GM19328 (cell line): ENCODE measurements around the gene MAP3K7CL.

ENCODE experiments used
- ATAC-seq: cut with Tn5 transposase; IDR thresholded peaks from one replicate; pipeline ENCODE4 v1.9.1; 2021; ENCODE audit warnings: mild to moderate bottlenecking, moderate library complexity; ENCODE audit not compliant: unreplicated experiment

The MAP3K7CL gene

DNA sequence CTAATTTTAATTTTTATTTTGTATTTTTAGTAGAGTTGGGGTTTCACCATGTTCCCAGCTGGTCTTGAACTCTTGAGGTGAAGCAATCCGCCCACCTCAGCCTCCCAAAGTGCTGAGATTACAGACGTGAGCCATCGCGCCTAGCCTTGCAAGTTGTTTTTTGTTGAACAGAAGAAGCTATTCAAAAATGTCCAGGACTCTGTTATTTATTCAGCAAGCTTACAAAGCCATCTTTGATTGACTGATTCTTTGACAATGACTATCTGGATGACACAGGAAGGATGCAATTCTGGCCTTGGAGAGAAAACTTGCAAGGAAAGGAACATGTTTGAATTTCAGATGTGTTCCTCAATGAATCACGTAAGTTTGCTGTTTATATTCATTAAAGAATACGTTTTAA, 63.5 kb downstream of the MAP3K7CL start:
- ATAC-seq, result no peak

DNA sequence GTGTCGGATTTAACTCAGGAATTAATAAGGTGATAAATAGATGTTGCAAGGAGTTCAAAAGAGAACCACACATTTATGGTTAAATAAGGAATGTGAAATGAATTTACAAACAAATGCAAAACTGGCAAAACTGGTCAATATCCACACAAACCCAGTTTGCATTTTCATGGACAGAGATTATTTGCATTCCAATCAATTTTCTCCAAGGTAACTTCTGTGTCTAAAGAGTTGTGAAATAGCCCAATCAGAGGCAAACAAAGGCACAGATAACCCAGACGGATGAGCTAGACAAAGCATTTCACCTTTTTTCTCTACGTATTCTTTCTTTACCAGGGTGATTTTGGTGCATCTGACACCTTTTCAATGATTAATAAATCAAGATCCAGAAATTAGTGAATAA, 63.9 kb downstream of the MAP3K7CL start:
- ATAC-seq, result no peak

- ATAC-seq, result no peak
Observed at GRCh38 chr21:29194847-29195246, 64.4 kb downstream of the MAP3K7CL start.

GRCh38 chr21:29195981-29196669, 65.7 kb downstream of the MAP3K7CL start:
- peak; percentile 89 for ATAC-seq

GRCh38 chr21:29196670-29197191, 66.3 kb downstream of the MAP3K7CL start:
- no peak for ATAC-seq

GRCh38 chr21:29201186-29201585, 70.7 kb downstream of the MAP3K7CL start:
- ATAC-seq, result no peak

GRCh38 chr21:29205009-29205408, 74.6 kb downstream of the MAP3K7CL start:
- ATAC-seq, result no peak

GRCh38 chr21:29205988-29206387, 75.5 kb downstream of the MAP3K7CL start:
- ATAC-seq, result no peak

DNA sequence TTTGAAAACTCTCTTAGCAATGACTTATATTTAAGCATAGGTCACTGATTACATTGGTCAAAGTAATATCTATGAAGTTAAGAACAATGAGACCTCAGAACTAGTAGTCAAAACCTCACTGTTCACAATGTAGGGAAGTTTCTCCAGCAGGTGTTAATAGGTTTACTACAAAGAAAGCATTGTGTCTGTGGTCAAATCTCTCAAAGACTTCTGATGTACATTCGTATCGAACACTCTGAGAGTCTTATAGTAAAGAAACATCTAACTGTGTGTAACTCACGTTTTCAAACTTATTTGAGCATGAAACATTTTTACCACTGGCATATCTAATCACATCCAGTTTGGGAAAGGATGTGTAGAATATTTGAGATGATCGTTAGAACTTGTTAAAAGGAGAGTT, 76.0 kb downstream of the MAP3K7CL start:
- ATAC-seq, result no peak

DNA sequence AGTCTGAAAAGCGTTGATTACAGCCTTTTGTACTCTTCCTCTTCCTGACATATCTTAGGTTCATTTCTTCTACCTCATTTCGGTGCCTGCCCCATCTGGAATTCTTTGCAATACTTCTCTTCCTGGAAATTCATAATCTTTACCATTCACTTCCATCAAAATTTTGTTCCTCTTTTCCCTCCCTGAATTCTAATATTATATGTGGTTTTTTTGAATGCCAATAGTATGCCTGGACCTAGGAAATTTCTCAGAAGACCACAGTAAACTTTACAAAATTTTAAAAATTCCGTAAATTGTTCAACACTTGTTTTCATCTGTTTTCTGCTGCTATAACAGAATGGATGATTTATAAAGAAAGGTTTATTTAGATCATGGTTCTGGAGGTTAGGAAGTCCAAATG, 76.8 kb downstream of the MAP3K7CL start:
- no peak for ATAC-seq

DNA sequence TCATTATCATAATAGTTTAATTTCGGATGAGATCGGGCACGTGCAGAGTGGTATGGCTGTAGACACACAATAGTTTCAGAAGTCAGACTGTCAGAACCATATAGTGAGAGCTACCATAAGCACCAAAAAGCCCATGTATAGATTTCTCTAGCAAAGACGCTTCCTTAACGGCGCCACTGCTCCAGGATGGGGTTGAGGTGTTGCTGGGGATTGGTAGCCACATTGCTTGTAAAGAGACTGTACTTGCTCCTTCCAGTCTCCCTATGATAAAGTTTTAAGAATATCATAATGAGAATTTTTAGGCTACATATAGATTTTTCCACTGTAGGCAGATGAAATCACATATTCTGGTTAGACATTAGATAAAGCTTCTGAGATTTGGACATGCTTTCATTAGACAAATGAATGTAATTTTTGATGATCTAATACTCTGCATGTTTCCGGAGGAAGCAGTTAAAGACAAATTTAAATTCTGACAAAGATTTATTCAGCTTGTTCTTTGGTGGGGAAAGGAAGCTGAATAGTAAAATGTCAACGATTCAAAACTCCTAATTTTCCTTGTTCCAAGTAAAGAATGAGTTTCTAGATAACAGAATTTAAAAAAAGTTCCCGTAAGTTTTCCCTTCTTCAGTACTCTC, 77.7 kb downstream of the MAP3K7CL start:
- no peak for ATAC-seq

- no peak for ATAC-seq
Observed at GRCh38 chr21:29208682-29209059, 78.2 kb downstream of the MAP3K7CL start.

GRCh38 chr21:29209696-29210095, 79.3 kb downstream of the MAP3K7CL start:
- no peak for ATAC-seq

DNA sequence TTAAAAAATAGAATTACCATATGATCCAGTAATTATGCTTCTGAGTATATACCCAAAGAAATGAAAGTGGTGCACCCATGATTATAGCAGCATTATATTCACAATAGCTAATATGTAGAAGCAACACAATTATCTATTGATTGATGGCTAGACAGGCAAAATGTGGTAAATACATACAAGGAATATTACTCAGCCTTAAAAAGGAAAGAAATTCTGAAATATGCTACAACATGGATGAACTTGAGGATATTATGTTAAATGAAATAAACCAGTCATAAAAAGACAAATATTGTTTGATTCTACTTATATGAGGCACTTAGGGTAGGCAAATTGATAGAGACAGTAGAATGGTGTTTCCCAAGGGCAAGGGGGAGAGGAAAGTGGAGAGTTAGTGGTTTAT, 80.8 kb downstream of the MAP3K7CL start:
- ATAC-seq, result no peak

DNA sequence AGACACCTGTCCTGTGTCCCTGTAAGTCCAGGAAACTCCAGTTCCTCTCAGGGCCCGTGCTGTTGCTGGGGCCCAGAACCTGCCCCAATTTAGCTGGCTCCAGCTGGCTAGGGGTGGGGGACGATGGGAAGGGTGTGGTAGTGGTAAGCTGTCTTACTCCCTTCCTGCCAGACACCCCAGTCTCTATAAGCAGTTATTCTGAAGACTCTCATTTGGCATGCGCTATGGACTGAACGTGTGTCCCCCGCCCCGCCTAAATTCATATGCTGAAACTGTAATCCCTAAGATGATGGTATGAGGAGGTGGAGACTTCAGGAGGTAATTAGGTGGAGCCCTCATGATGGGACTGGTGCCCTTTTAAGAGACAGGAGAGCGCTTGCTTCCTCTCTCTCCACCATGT, 82.0 kb downstream of the MAP3K7CL start:
- no peak for ATAC-seq

DNA sequence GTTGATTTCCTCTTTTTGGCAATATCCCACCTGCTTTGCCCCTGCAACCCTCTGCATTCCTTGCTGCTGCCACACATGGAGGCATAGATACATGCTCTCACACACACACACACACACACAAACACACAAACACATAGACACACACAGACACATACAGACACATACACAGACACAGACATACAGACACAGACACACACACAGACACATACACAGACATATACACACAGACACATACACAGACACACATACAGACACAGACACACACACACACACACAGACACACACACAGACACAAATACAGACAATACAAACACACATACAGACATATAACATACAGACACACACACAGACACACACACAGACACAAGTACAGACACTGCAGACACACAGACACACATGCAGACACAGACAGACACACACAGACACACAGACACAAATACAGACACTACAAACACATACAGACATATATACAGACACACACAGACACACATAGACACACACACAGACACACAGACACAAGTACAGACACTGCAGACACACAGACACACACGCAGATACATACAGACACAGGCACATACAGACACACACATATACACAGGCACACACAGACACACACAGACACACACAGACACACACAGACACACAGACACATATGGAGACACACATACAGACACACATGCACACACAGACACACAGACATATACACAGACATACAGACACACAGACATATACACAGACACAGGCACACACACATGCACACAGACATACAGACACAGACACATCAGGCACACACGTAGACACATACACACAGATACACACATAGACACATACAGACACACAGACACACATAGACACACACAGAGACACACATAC, 83.3 kb downstream of the MAP3K7CL start:
- ATAC-seq, result no peak

- no peak for ATAC-seq
Observed at GRCh38 chr21:29215709-29216108, 85.3 kb downstream of the MAP3K7CL start.

DNA sequence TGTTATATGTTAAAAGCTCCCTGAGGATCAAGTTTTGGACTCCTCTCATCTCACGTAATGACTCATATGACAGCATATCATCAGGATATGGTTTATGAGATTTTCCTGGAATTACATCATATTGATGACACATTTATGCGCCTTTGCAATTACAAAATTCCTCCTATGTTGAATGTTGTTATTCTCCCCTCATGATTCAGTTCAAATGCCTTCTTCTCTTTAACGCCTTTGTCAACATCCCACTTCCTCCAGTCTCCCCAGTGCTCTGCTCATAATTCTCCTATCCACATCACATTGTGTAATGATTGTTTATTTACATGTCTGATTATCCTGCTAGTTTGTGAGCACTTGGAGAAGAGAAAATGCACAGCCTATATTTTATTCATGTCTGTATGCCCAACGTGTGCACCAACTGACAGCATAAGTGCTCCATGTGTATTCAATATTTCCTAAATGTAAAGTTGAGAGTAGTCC, 87.4 kb downstream of the MAP3K7CL start:
- ATAC-seq, result no peak

- no peak for ATAC-seq
Observed at GRCh38 chr21:29218749-29219148, 88.3 kb downstream of the MAP3K7CL start.

- ATAC-seq, result no peak
Observed at GRCh38 chr21:29219165-29219770, 88.8 kb downstream of the MAP3K7CL start.

DNA sequence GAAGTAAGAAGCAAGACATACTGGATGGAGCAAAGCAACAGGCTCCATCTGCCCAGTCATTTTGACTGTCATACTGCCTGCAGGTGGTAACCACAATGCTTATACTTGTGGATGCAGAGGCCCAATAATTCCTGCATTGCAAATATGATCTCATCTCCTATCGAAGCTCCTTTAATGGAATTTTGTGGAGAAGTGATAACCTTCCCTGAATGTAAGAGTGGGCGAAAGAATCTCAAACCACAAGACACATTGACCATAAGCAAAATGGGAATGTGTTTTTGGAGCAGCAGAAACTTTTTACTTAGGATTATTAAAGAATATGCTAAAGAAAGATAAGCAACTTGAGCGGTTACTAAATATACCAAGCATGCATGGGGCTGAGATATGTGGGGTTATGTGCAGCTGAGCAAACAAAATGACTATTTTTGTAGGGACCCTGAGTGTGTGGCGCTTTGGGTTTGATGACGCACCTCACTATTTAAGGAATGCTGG, 90.9 kb downstream of the MAP3K7CL start:
- no peak for ATAC-seq
